Body of pancreas (tissue), 4 donors: Measurements from ENCODE around the gene NF2.

Experiments
- POLR2A ChIP-seq, 3 donors: fragments of 450-650 bp; IDR thresholded peaks; one replicate each; pipeline ENCODE4 v1.6.1; 2016; ENCODE audit warnings: antibody characterized with exemption in 3 of 3, mild to moderate bottlenecking in 2 of 3
- TF ChIP-seq, protein P1 (sequence below), 7 experiments: fragments of 450-650 bp in 4 of 7; fragments of 200-600 bp in 3 of 7; sonication (generic) in 3 of 7; IDR thresholded peaks; one replicate each; pipeline ENCODE4 v1.5.1; 2016 to 2019; ENCODE audit warnings: antibody characterized with exemption in 7 of 7

DNA sequence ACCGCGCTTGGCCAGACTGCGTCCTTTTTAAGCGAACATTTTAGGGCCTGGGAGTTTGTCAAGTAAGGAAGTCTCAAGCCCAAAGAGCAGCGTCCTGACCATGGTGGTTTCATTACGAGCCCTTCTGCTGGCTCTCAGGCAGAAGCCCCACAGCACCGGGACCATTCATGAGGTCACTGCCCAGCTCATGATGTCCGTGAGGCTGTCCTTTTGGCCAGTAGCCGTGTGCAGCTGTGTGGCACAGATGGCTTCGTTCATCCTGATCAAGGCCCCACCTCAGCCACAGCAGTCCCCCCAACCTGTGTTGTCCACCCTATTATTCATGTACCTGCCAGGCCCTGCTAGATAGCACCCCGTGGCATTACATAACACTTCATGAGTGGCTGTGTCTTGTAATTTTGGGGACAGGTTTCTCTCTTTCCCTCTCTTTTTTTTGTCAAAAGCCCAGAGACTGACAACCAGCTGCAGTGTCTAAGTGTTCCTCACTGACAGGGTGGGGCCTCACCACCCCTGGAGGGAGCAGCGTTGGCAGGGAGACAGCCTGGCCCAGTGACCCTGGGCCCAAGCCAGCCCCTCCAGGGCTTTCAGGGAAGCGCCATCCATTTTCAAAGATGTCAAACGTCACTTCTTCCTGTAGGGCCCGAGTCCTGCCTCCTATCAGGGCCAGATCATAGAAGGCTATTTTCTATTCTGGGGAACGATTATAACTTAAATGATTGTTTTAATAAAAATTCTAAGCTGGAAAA is 94.6 kb downstream of the NF2 start:
- TF ChIP-seq, protein P1, sequence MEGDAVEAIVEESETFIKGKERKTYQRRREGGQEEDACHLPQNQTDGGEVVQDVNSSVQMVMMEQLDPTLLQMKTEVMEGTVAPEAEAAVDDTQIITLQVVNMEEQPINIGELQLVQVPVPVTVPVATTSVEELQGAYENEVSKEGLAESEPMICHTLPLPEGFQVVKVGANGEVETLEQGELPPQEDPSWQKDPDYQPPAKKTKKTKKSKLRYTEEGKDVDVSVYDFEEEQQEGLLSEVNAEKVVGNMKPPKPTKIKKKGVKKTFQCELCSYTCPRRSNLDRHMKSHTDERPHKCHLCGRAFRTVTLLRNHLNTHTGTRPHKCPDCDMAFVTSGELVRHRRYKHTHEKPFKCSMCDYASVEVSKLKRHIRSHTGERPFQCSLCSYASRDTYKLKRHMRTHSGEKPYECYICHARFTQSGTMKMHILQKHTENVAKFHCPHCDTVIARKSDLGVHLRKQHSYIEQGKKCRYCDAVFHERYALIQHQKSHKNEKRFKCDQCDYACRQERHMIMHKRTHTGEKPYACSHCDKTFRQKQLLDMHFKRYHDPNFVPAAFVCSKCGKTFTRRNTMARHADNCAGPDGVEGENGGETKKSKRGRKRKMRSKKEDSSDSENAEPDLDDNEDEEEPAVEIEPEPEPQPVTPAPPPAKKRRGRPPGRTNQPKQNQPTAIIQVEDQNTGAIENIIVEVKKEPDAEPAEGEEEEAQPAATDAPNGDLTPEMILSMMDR (IDR thresholded peaks at IDR 0.05) = no peak
- no peak for TF ChIP-seq POLR2A (IDR thresholded peaks at IDR 0.05)
